D721Med (cell line): Measurements from ENCODE around the gene GYS2.

ENCODE experiments used
- DNase-seq: peaks from one replicate; pipeline ENCODE4 v3.0.0; 2011; ENCODE audit warnings: low spot score; ENCODE audit not compliant: insufficient read length
- FAIRE-seq: peaks from 2 replicates; lab custom pipeline; 2011; peaks lifted over from hg19 to GRCh38; lab: Jason Lieb, UNC
- CTCF ChIP-seq: IDR thresholded peaks from 2 replicates; pipeline ENCODE4 v1.5.1; 2012; ENCODE audit warnings: mild to moderate bottlenecking, control low read depth; ENCODE audit not compliant: insufficient read depth; ENCODE audit errors: missing control alignments

The GYS2 gene

GRCh38 chr12:21507849-21508248 is 96.8 kb downstream of the GYS2 start:
- TF ChIP-seq CTCF = no peak
- DNase-seq (no peak), FAIRE-seq (peak; percentile 35)

- TF ChIP-seq CTCF = no peak
- FAIRE-seq = no peak
- DNase-seq = no peak
Measured at GRCh38 chr12:21505888-21506287, 98.8 kb downstream of the GYS2 start.

DNA sequence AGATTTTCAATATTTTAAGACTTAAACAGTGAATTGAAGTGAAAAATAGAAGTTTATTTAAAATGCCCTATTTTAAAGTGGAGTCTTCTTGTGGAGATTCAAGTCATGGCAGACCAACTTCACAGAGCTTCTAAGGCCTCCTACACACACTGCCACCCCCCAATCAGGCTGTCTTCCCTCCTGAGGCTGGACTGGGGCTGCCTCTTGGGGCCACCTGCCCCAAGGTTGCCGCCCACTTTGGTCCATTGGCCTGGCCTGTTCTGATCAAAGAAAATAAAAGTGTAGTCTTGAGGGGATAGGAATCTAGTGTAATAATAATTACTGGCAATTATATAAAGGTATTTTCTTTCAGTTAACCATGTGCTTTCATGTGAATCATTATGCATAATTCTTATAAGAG is 101.8 kb downstream of the GYS2 start:
- TF ChIP-seq CTCF = no peak
- no peak for DNase-seq
- no peak for FAIRE-seq

DNA sequence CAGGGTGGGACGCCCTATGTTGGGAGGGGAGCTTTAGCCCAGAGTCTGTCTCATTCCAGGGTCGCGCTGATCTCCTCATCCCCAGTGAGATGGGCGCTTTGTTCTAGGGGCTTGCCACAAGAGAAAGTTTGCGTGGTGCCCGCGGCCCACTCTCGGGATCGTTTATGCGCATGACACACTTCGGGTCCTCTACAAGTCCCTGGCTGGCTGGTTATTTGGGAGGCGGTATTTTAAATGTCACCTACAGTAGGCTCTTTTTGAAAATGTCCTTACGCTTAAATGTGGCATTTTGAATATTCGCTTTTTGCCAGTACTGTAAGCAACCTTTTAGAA is 102.5 kb downstream of the GYS2 start:
- TF ChIP-seq CTCF = no peak
- FAIRE-seq = no peak
- DNase-seq = no peak

DNA sequence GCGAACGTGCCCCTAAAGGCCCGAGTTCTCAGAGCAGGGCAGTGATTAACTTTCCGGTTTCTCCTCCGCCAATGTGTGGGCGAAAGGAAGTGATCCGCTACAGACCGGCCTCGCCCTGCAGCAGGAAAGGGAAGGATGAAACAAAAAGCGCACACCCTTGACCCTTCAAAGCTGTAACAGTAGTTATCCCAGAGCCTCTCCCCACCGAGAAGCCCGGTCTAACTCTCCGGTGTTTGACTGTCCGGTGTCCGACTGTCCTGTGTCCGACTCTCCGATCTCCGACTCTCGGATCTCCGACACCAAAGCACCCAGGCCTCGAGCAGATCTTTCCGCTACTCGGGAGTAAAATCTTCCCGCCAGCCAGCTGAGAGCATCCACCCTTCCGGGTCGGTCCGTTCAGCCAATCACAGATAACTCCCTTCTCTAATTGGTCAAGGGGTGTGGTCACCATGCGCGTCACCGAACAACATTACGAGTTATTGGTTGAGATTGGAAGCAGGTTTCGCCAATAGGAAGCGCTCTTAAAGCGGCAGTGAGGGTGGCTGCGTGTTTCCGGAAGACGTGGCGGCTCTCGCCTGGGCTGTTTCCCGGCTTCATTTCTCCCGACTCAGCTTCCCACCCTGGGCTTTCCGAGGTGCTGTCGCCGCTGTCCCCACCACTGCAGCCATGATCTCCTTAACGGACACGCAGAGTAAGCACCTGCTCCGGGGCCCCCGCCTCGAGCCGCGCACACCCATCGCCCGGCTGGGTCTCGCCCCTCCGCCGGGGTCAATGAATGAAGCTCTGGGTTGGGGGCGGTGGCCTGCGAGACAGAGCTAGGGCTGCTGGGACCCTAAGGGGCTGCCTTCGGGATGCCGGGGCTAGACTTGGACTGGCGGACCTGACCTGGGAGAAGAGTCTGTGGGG is 103.1 kb downstream of the GYS2 start, which contains the start of the genes GOLT1B and RECQL:
GOLT1B (plus strand) TSS at position 532 of the 906 bp plus-strand sequence; CDS start at position 667, 135 bp downstream.
RECQL (minus strand) TSS at position 378 of the 906 bp plus-strand sequence. CDS start 2,065 bp downstream, outside the sequence.
- DNase-seq (peak; percentile 62), FAIRE-seq (peak; percentile 66)

DNA sequence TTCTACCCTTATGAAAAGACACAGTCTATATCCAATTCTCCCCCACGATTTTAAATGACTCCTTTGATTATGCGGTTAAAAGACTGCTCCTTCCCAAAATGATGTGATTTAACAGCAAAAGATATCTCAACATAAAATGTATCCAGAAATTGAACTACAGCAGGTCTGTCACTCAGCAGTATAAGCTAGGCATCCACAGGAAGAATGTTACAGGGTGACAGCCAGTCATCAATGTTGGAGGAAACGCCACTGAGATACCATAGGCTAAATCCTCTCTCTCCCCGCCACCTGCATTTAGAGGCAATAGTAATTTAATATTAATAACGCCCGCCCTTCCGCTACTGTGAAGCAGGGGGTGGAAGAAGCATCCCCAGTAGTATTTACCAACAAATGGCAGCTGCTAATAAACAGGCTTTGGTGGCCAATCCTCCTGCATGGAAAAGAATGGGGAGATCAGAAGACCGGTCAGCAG is 103.8 kb downstream of the GYS2 start:
- DNase-seq = no peak
- FAIRE-seq = no peak
- no peak for TF ChIP-seq CTCF

More for the DNA sequence above, 103.1 kb downstream of the GYS2 start, which contains the start of the genes GOLT1B and RECQL:
- TF ChIP-seq CTCF = no peak

- DNase-seq (no peak), FAIRE-seq (no peak)
- TF ChIP-seq CTCF = no peak
Measured at GRCh38 chr12:21499765-21500164, 104.9 kb downstream of the GYS2 start.
